IPS DF 6.9 (cell line): ENCODE data around the gene MOB3C.

Source experiments
- DNase-seq: peaks from one replicate; pipeline ENCODE4 v3.0.0-alpha.2; 2013; ENCODE audit warnings: low read depth, low spot score
- H3K27ac ChIP-seq: one replicate; pipeline ENCODE4 v1.5.1; 2013; ENCODE audit warnings: low read length, control low read depth
- H3K27me3 ChIP-seq: 2 replicates; pipeline ENCODE4 v1.6.1; 2013; ENCODE audit warnings: mild to moderate bottlenecking, low read length; ENCODE audit not compliant: control insufficient read depth, insufficient read depth
- H3K36me3 ChIP-seq: 2 replicates; pipeline ENCODE4 v1.6.1; 2013; ENCODE audit warnings: low read length; ENCODE audit not compliant: control insufficient read depth, insufficient read depth
- H3K4me1 ChIP-seq: 2 replicates; pipeline ENCODE4 v1.6.1; 2013; ENCODE audit warnings: low read length; ENCODE audit not compliant: control insufficient read depth, insufficient read depth
- H3K4me3 ChIP-seq: 2 replicates; pipeline ENCODE4 v1.5.1; 2013; ENCODE audit warnings: mild to moderate bottlenecking, low read length
- H3K9me3 ChIP-seq: 2 replicates; pipeline ENCODE4 v1.6.1; 2013; ENCODE audit warnings: low read length, inconsistent platforms; ENCODE audit not compliant: control insufficient read depth, insufficient read depth
- WGBS: extraction: QIAGEN DNeasy Blood & Tissue Kit; methylation state at CpG from one replicate; pipeline ENCODE4 v1.1.7; 2013; ENCODE audit warnings: mixed read lengths, missing lambda C conversion rate; ENCODE audit not compliant: insufficient read length, insufficient coverage; 5-methylcytosine and 5-hydroxymethylcytosine counted together

Gene MOB3C

DNA sequence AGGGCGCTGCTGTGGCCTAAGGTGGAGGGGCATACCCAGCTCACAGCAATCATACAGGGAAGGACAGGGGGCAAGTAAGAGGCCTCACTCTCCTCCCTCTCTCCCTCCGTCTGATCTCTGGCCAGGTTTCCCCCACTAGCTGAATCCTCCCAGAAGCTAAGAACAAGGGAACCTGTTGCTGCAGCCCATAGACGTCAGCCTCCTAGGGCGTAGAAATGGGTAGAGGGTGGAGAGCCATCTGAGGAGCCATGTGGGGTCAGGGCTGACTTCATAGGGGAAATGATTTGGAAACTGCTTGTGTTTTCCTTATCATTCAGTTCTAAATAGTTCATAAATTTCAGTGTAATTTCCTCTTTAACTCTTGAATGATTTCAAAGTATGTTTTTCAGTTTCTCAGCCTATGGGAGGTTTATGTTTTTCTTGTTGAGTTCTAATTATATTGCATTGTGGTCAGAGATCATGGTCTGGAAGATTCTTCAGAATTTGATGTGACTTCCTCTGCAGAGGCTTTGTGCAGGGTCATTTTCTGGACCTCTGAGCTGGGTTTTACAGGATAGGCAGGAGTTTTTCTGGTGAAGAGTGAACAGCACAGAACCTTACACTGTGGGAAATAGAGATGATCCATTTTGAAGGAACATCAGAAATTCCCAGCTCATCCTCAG is 2.3 kb upstream of the MOB3C start:
- no peaks in the 10 kb centered on the region for H3K36me3 ChIP-seq
- H3K27ac ChIP-seq = no peak overlapping the region
- H3K9me3 ChIP-seq = no peaks in the 10 kb centered on the region
- H3K4me3 ChIP-seq = no peak overlapping the region
- H3K4me1 ChIP-seq = peaks cover 6% of the 10 kb centered on the region; the same call in 1 of the 2 replicates
- DNase-seq = no peak
- H3K27me3 ChIP-seq = no peaks in the 10 kb centered on the region
- no CpG with 5 or more reads among the region's 4 CpGs for WGBS

DNA sequence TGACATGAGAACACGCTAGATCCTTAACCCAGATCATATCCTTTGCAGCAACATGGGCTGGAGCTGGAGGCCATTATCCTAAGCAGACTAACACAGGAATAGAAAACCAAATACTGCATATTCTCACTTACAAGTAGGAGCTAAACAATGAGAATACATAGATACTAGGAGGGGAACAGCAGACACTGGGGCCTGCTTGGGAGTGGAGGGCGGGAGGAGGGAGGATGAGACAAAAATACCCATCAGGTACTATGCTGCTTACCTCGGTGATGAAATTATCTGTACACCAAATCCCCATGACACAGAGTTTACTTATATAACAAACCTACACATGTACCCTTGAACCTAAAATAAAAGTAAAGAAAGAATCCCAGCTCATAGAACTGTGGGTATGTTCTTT is 1.2 kb upstream of the MOB3C start:
- no peaks in the 10 kb centered on the region for H3K9me3 ChIP-seq
- H3K27ac ChIP-seq = no peak overlapping the region
- DNase-seq = no peak
- peaks cover 13% of the 10 kb centered on the region for H3K4me1 ChIP-seq
- H3K4me3 ChIP-seq = no peak overlapping the region
- H3K27me3 ChIP-seq = no peaks in the 10 kb centered on the region
- H3K36me3 ChIP-seq = no peaks in the 10 kb centered on the region
- WGBS = no CpG with 5 or more reads among the region's 3 CpGs

DNA sequence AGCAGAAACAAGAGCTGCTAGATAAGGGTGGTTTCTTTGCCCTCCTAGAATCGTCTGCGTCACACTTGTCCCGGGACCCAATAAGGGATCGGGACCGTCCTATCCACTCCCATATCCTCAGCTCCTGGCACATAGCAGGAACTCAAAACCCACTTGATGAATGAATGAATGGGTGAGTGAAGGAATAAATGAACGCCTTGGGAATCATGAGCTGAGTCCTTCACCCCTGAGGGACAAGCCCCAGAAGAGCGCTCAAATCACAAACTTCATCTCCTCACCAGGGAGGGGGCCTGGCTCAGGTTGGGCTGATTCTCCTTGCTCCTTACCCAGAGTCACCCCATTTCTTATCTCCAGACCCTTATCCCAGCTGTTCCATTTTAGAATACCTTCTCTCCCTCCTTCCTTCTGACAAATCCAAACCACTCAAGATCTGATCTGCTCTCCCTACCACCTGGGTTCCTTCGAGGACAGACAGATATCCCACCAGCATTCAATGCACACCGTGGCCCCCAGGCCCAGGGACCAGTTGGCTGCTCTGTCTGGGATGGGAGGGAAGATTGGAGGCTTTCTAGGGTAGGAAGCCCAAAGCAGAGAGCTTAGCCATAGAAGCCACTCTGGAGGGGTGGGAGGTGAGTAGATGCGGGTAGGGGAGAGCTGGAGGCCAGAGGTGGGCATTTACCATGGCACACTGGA is 643 bp upstream of the MOB3C start:
- no peaks in the 10 kb centered on the region for H3K36me3 ChIP-seq
- no peak for DNase-seq
- H3K4me1 ChIP-seq = peaks cover 13% of the 10 kb centered on the region
- H3K27me3 ChIP-seq = no peaks in the 10 kb centered on the region
- peak overlapping the region; percentile 71; the same call in 1 of the 2 replicates for H3K4me3 ChIP-seq
- no peaks in the 10 kb centered on the region for H3K9me3 ChIP-seq
- H3K27ac ChIP-seq = no peak overlapping the region
- no CpG with 5 or more reads among the region's 10 CpGs for WGBS

DNA sequence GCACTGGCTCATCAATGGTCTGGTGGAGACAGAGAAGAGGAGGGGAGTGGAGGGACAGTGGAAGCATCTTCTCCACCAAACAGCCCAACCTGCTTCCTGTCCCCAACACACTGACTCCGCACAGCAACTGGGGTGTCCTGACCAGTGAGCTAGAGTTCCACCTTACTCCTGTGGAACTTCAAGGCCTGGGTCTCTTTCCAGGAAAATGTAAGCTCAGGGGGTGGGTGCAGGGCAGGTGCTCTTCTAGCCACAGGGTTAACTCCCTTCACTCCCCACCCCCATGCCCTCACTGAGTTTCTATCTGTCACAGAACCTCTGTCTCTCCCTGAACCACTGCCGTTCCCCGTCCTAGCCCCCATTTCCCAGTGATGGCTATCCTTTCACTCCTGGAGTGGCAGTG is 876 bp downstream of the MOB3C start:
- H3K9me3 ChIP-seq = no peaks in the 10 kb centered on the region
- no peak overlapping the region for H3K4me3 ChIP-seq
- WGBS = no CpG with 5 or more reads among the region's 3 CpGs
- no peak overlapping the region for H3K27ac ChIP-seq
- peaks cover 16% of the 10 kb centered on the region for H3K4me1 ChIP-seq
- H3K27me3 ChIP-seq = no peaks in the 10 kb centered on the region
- no peaks in the 10 kb centered on the region for H3K36me3 ChIP-seq
- DNase-seq = no peak

DNA sequence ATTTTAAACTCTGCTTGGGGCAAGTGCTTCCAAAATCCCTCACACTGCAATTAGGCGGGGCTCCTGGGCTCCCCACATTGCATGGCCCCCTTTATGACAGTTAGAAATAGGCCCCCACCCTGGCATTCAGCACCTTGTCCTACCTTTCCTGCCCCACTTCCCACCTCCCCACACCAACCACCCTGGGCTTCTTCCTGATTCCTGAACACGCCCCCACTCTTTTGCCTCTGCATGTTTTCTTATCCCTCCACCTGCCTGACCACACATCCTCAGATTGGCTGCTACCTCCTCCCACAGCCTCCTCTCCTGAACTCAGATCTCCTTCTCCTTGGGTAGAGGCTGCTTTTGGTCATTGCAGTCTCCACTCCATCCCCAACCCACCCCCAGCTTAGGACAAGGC is 1.5 kb downstream of the MOB3C start:
- H3K27ac ChIP-seq = no peak overlapping the region
- no CpG with 5 or more reads among the region's 2 CpGs for WGBS
- no peak for DNase-seq
- H3K36me3 ChIP-seq = no peaks in the 10 kb centered on the region
- no peaks in the 10 kb centered on the region for H3K9me3 ChIP-seq
- no peak overlapping the region for H3K4me3 ChIP-seq
- H3K4me1 ChIP-seq = peaks cover 16% of the 10 kb centered on the region
- H3K27me3 ChIP-seq = no peaks in the 10 kb centered on the region

DNA sequence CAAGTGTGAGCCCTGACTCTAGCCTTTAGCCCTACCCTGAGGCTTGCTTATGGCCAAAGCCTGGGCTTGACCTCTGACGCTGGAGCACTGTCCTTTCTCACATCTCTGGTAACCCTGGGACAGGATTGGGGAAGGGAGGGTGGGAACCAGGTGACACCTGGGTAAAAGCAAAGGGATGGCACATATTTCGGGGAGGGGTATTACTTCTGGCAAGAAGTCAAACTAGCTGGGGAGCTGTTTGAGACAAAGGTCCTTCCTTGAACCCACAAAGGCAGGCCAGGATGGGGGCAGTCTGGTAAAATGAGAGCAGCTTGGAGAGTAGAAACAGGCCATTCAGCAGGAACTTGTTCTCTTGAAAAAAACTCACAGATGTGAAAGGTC is 2.0 kb downstream of the MOB3C start:
- peaks cover 16% of the 10 kb centered on the region for H3K4me1 ChIP-seq

DNA sequence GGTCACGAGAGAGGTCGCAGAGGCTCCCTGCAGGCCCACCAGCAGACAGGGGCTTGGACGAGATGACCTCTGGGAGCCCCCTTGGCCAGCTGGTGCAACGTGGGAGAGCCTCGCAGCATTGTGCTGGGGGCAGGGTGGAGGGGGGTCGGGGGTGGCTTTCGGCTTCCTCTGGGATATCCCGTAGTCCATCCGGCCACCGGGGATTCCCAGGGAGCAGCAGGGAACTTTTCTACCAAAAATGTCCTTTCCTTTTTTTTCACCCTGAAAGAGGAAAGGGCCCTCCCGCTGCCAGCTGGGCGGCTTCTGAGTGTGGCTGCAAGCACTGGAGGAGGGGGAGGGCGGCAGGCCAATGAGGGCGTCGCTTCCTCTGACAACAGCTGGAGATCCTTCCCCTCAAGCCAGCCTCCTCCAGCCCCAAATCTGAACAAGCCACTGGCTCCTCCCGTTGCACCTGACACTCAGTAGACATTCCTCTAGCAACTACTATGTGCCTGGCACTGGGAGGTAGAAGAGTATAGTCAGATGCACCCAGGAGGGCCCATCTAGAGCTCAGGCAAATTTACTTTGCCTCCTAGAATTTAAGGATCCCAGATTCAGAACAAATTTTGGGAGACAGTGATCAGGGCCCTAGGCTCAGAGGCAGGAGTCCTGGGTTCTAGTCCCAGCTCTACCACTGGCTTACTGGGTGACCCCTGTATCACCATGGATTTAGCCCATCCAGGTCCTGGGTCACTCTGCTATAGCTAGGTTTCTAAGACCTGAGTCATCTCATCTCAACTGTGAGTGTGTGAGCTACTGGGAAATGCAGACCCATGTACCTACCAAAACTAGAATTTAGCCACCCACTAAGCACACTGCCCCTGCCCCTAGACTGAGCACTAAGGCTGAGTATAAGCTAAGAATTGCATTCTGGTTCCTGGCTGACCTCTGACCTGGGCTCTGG is 2.7 kb downstream of the MOB3C start:
- no peaks in the 10 kb centered on the region for H3K36me3 ChIP-seq
- WGBS = no CpG with 5 or more reads among the region's 16 CpGs
- H3K4me1 ChIP-seq = peaks cover 16% of the 10 kb centered on the region
- H3K9me3 ChIP-seq = no peaks in the 10 kb centered on the region
- peak; percentile 50 for DNase-seq
- H3K4me3 ChIP-seq = no peak overlapping the region
- no peak overlapping the region for H3K27ac ChIP-seq
- H3K27me3 ChIP-seq = no peaks in the 10 kb centered on the region

More for the DNA sequence above, 2.0 kb downstream of the MOB3C start:
- H3K9me3 ChIP-seq = no peaks in the 10 kb centered on the region
- DNase-seq = no peak
- no peaks in the 10 kb centered on the region for H3K36me3 ChIP-seq
- H3K27ac ChIP-seq = no peak overlapping the region
- no peaks in the 10 kb centered on the region for H3K27me3 ChIP-seq
- H3K4me3 ChIP-seq = no peak overlapping the region
- WGBS = no CpG with 5 or more reads among the region's 2 CpGs

DNA sequence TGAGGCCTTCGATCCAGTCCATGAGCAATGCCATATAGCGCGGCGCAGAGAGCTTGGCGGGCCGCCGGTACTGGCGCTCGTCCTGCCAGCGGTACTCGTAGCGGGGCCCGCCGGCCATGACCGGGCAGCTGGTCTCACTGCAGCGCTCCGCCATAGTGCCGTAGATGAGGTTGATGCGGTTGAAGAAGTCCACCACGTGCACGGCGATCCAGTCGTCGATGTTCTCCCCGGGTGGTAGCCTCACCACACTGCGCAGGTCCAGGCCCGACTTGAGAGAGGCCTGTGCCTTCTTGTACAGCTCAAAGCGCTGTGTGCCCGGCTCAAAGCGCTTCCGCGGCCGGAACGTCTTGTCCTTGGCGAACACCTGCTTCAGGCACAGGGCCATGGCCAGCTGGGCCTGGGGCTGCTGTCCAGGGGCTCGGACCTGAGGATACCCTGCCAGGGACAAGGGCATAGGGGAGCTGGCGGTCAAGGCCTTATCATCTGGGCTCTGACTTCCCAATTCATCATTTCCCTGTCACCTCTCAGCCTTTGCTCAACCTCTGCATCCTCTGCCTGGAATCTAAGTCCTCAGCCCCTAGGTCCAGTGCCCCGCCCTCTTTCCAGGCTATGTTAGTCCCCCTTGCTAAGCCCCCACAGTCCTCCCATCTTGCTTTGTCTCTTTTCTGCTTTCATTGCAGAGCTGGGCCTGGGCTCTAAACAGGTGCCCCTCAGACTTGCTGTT is 3.5 kb downstream of the MOB3C start:
- Histone ChIP-seq H3K4me1 (peaks cover 16% of the 10 kb centered on the region), H3K36me3 (peaks cover 2% of the 10 kb centered on the region), H3K4me3 (no peak overlapping the region; the same call in 1 of the 2 replicates), H3K27me3 (no peaks in the 10 kb centered on the region), H3K9me3 (no peaks in the 10 kb centered on the region), H3K27ac (no peak overlapping the region)
- no CpG with 5 or more reads among the region's 38 CpGs for WGBS
- DNase-seq = no peak

DNA sequence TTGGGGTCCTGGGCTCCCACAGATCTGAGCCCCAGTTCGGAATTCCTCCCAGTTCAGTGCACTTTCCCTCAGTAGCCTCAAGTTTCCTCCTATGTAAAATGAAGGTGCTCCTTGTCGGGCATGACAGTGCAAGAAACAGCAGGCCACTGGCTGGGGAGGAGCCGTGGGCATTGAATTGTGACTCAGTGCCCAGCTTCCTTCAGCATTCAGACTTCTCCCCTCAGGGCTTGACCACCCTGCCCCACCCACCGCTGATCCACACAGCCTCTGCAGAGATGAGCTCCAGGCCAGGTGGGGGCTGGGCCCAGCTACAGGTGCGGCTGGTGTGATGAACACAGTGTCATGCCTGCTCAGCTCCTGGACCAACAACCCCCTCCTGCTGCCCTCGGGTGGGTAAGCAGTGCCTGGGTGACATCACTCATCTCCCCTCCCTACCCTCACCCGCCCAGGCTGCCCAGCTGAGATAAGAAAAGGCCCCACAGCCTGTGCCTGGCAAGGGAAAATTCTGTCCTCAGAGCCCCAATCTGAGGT is 4.9 kb downstream of the MOB3C start:
- Histone ChIP-seq H3K27me3 (no peaks in the 10 kb centered on the region), H3K4me3 (no peak overlapping the region), H3K9me3 (no peaks in the 10 kb centered on the region), H3K27ac (no peak overlapping the region), H3K4me1 (peaks cover 15% of the 10 kb centered on the region), H3K36me3 (peaks cover 2% of the 10 kb centered on the region)
- DNase-seq = no peak
- no CpG with 5 or more reads among the region's 7 CpGs for WGBS
